SHP77 treated with DMSO at 0.1 percent for 48 hours (cell line): ENCODE data around the gene SPATS1.
A peak's percentile ranks its signal among the peaks of the same experiment; 100 is the strongest.
"Not testable (repeated sequence)": the region's sequence is repeated elsewhere in the genome, so short reads cannot be mapped to it uniquely, and the experiment has no call there.

Source experiments
- DNase-seq: peaks from one replicate; lab custom pipeline; 2025; lab: John Stamatoyannopoulos, UW

Gene SPATS1

GRCh38 chr6:44311767-44312166, 30.7 kb upstream of the SPATS1 start:
- no peak for DNase-seq

DNA sequence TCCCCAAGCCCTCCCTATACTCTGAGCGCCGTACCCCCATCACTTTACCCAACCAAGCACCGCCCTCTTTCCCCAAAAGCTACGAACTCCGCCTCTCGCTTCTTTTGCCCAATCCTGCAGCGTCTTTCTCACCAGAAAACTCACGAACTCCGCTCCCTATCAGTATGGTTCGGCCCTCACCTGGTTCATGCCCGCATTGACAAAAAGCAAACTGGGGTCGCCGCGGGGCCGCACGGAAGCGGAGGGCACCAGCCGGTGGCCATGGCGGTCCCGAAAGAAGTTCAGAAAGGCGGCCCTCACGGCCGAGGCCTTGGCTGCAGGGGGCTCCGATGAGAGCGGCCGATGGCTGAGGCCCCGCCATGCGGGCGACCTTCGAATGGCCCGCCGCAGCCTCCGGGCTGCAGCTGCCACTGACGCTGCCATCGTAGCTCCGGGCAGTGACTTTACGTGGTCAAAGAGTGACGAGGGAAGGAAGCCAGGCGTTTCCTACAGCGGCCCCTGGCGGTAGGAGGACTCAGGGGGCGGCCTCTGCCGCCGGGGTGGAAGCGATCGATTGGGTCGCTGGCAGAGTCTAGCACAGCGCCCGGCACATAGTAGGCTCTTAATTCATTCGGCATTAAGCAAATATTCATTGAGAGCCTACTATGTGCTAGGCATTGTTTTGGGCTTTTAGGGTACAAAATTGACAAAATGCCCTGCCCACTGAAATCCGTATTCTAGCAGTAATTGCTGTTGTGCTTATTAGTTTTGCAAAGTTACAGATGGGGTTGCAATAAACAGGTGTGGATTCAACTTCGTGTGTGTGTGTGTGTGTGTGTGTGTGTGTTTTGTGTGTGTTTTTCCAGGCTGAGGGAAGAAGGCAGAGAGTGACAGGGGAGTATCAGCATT, 29.3 kb upstream of the SPATS1 start, which contains the start of gene AARS2:
Gene AARS2 (minus strand): TSS at position 447 of the 888 bp plus-strand sequence. CDS start 24 bp downstream, at position 423.
- DNase-seq = peak; percentile 83

DNA sequence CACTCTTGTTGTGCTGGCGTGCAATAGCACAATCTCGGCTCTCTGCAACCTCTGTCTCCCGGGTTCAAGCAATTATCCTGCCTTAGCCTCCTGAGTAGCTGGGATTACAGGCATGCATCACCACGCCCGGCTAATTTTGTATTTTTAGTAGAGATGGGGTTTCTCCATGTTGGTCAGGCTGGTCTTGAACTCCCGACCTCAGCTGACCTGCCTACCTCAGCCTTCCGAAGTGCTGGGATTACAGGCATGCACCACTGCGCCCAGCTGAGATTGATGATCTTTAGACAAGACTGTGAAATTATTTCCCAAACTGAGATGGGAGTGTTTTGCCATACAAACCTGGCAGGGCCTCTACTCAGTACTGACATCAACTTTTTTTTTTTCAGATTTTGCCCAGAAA, 27.8 kb upstream of the SPATS1 start:
- DNase-seq = not testable (repeated sequence)

DNA sequence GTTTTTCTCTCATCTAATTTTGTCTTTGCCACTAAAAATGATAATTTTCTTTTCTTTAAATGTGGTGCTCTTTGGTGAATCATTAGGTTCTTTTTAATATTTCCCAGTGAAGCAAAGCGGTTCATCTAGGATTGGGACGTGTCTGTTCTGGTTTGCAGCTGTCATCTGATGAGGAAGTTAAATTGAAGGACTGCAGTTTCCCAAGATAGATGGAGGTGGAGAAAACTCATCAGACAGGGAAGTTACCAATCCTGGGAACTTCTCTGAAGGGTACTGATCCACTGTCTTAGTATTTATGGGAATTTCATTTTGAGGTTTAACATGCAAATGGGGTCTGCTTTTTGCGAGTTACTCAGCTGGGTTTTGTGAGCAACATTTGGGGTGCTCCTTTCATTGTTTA, 26.9 kb upstream of the SPATS1 start:
- DNase-seq = no peak

GRCh38 chr6:44315951-44316350, 26.5 kb upstream of the SPATS1 start:
- no peak for DNase-seq

DNA sequence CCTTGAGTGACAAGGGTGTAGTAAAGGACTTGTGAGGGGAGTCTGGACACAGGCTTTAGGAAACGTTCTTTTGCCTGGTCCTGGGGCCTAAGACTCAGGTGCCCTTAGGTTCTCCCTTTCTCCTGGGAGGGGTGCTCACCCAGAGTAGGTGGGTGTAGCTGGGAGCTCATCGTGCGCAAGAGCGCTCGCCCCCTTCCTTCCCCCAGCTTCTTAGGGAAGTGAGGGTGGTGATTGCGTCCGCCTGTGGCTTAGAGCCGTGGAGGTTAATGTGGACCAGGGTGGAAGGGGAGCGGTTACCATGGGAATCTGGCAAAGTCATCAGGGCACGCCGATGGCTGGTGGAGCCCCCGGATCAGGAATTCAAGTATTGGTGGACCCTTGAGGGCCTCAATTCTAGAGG, 26.0 kb upstream of the SPATS1 start:
- DNase-seq = no peak

GRCh38 chr6:44317136-44317631, 25.3 kb upstream of the SPATS1 start:
- DNase-seq = not testable (repeated sequence)

GRCh38 chr6:44321210-44321609, 21.2 kb upstream of the SPATS1 start:
- no peak for DNase-seq

GRCh38 chr6:44327096-44327495, 15.4 kb upstream of the SPATS1 start:
- no peak for DNase-seq

GRCh38 chr6:44327760-44328159, 14.7 kb upstream of the SPATS1 start:
- DNase-seq = no peak

DNA sequence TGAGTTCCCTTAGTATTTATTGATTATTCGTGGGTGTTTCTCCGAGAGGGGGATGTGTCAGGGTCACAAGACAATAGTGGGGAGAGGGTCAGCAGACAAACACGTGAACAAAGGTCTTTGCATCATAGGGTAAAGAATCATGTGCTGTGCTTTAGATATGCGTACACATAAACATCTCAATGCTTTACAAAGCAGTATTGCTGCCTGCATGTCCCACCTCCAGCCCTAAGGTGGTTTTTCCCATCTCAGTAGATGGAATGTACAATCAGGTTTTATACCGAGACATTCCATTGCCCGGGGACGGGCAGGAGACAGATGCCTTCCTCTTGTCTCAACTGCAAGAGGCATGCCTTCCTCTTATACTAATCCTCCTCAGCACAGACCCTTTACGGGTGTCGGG, 14.2 kb upstream of the SPATS1 start:
- not testable (repeated sequence) for DNase-seq

DNA sequence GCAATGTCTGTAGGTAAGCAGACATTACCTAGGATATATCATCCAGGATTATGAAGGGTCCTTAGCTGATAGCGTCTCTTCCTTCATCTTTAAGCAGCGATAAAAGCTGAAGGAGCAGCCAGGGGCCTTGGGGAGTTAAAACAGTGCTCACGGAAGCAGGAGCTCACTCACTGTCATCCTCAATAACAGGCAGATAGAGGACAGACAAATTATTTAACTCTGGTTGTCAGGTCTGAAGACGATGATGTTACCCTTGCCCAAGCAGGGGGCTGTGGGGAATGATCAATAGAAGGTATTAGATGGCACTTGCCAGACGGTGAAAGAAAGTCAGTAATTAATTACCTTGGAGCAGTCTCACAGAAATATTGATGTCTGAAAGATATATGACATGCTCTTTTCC, 12.6 kb upstream of the SPATS1 start:
- DNase-seq = no peak

DNA sequence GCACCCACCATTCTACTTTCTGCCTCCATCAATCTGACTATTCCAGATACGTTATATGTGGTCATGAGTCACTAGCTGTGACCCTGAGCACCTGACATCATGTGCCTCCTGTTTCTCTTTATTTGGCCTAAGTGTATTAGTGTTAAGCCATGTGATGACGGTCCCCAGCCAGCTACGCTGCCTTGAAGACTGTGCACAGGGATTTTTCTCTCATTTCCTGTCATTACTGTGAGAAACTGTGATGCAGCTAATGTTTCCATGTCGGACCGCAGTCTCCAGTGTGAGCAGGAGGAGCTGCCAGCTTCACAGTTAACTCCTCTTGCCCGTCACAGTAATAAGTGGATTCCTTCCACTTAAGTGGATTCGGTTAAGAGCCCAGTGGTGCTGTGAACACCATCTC, 9.9 kb upstream of the SPATS1 start:
- DNase-seq = no peak

- DNase-seq = no peak
Measured at GRCh38 chr6:44333273-44333919, 9.1 kb upstream of the SPATS1 start.

DNA sequence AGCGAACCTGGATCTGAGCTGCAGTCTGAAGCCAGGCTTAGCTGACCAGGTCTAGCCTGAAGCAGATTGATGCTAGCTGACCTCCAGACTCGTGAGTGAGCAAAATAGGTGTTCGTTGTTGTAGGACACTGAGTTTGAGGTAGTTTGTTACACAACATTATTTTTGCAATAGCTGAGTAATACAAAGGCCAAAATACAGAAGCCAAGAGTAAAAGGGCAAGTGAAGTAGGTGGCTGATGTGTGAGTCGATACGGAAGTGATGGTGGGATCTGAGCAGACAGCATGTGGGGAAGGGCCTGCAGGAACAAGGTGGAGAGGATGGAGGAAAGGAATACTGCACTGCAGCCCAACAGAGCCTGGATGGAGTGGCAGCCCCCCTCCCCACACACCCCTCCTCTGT, 8.5 kb upstream of the SPATS1 start:
- DNase-seq = no peak

- no peak for DNase-seq
Measured at GRCh38 chr6:44335631-44336030, 6.8 kb upstream of the SPATS1 start.

DNA sequence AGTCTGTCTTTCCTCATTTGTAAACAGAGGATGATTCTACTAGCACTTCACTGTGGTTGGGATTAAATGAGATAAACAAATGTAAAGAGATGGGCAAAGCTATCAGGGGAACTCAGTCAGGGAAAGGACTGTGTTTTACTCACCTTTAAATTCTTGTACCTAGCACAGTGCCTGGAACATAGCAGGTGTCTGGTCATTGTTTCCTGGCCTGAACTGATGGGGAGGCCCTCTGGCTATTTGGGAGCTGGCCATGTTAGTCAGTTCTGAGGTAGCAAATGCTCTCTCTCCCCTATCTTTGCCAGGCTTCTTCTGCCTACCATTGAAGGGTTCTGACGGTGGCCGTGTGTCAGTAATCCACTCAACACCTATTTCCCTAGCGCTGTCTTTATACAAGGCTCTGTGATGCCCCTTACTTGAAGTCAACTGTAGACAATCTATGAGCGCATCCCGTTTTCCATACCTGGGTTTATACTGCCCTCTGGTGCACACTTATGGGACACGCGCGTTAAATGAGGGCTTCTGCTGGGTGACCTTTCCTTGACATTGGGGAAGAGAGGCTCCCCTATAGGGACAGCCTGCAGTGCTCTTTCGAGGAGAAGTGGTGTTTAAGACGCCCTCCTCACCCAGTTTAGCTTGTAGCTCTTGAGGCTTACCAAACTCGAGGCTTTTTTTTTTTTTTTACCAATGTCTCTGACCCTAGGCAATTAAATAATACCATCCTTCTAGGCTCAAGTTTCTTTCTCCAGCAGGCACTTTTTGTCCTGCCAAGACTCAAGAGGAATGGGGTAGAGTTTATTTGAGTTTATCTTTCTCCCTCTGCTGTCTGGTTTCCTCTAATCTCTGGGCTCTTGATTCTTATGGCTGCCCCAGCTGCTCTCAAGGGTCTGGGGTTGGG, 4.0 kb upstream of the SPATS1 start:
- peak; percentile 34 for DNase-seq

DNA sequence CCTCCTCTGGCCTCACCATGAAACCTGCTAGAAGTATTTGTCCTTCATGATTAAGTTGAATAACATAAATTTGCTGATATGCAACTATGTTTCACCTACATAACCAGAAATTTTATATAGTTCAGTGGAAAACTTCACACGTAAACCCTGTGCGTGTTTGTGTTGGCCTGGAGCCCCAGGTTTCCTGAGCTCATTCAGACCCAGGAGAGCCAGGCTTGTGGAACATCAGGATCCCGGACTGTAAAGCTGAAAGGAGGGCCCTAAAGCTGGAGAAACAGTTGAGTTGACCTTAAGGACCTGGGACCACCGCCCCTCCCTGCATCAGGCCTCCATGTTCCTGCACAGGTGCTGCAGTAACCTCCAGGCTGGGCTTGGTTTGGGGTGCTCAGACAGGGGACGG, 3.1 kb upstream of the SPATS1 start:
- no peak for DNase-seq

DNA sequence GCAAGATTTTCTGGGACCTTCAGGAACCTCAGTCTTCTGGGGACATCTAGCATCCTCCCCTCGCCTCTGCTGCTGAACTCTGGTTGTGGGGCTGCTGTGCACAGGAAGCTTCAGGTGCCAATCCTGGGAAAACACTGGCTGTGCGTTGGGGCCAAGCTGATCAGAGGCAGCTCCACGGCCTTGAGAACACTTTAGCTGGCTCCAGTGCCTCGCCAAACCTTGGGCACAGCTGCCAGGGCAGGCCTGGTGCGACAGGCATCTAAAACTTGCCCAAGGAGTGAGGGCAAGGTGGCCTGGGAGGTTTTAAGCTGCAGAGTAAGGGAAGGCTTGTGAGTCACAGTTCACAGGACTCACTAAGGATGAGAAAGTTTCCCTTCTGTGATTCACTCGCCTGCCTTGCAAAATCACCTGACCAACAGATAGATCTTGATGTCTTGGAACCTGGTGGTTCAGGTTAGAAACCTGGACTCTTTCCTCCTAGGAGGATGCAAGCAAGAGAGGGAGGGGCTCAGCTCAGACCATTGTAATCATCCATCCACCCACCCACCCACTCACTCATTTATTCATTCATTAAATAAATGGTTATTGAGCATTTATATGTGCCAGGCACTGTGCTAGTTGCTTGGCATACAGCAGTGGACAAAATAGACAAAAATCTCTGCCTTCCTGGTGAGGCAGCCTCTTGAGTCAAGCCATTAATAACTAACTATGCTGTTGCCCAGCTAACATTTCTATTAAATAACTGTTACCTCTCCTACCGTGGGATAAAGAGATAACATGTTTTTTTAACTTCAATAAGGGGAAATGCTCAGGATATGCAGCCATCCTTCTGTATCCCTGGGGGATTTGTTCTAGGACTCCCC, 2.5 kb upstream of the SPATS1 start:
- no peak for DNase-seq

DNA sequence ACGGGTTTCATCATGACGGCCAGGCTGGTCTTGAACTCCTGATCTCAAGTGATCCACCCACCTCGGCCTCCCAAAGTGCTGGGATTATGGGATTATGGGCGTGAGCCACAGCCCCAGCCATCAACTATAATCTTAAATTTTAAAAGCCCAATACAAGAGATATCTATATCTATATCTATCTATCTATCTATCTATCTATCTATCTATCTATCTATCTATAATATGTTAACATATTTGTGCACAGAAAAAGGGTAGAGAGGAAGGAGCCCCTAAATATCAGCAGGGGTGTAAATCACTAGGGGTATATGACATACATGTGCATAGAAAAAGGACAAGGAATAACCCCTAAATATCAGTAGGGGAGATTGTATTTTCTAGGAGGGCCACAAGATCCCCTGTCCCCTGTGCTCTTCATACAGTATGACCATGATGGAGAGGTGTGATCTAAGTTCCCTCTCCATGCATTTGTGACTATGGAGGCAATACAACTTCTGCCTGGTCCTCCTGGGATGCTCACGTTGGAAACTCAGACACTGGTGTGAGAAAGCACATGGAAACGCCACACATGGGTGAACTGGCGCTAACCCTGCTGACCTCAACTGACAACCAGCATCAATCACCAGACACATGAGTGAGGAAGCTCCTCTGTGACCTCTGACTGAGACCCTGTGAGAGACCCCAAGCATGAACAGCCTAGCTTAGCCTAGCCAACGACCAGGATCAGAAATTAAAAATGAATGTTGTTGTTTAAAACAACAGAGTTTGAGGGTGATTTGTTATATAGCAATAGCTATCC, 1.2 kb upstream of the SPATS1 start:
- DNase-seq = no peak
